Kidney epithelial cell (primary cell): ENCODE results near the gene PTMS. TPM values are rescaled to one million over a fixed set of nuclear protein-coding genes. Genes with fewer than 3 reads are reported as not detected.

Experiments used
- DNase-seq: peaks from one replicate; pipeline ENCODE4 v3.0.0-alpha.2; 2010; ENCODE audit warnings: low read depth
- H3K27me3 ChIP-seq: 2 replicates; pipeline ENCODE4 v1.6.0; 2011; ENCODE audit warnings: low read length; ENCODE audit not compliant: control insufficient read depth, insufficient read depth
- H3K36me3 ChIP-seq: 2 replicates; pipeline ENCODE4 v1.5.1; 2011; ENCODE audit warnings: low read length; ENCODE audit not compliant: control insufficient read depth, insufficient read depth
- H3K4me3 ChIP-seq: 2 replicates; pipeline ENCODE4 v1.5.1; 2011; ENCODE audit warnings: low read depth, mild to moderate bottlenecking, control low read depth, low read length
- total RNA-seq: library from RNA; depleted of rRNA; stranded (reverse); fragments of >200 nt; gene quantifications from 2 replicates; pipeline ENCODE4 v1.2.3, GENCODE V29; 2015
- TF ChIP-seq, protein P1 (sequence below): IDR thresholded peaks from 2 replicates; pipeline ENCODE4 v1.5.1; 2011; ENCODE audit warnings: mild to moderate bottlenecking, moderate library complexity, low read length, control low read depth, inconsistent platforms; ENCODE audit not compliant: insufficient read depth, poor library complexity, severe bottlenecking

Gene PTMS
- total RNA-seq, 1 donor from 2014 or later, result 193 TPM

- Histone ChIP-seq H3K36me3 (no peaks in the 10 kb centered on the region), H3K4me3 (no peak overlapping the region), H3K27me3 (no peaks in the 10 kb centered on the region)
- no peak for DNase-seq
- TF ChIP-seq, protein P1, sequence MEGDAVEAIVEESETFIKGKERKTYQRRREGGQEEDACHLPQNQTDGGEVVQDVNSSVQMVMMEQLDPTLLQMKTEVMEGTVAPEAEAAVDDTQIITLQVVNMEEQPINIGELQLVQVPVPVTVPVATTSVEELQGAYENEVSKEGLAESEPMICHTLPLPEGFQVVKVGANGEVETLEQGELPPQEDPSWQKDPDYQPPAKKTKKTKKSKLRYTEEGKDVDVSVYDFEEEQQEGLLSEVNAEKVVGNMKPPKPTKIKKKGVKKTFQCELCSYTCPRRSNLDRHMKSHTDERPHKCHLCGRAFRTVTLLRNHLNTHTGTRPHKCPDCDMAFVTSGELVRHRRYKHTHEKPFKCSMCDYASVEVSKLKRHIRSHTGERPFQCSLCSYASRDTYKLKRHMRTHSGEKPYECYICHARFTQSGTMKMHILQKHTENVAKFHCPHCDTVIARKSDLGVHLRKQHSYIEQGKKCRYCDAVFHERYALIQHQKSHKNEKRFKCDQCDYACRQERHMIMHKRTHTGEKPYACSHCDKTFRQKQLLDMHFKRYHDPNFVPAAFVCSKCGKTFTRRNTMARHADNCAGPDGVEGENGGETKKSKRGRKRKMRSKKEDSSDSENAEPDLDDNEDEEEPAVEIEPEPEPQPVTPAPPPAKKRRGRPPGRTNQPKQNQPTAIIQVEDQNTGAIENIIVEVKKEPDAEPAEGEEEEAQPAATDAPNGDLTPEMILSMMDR, result no peak
Measured at GRCh38 chr12:6786416-6787094, 20.4 kb downstream of the PTMS start.

- no peaks in the 10 kb centered on the region for H3K27me3 ChIP-seq
- H3K4me3 ChIP-seq, result no peak overlapping the region
- H3K36me3 ChIP-seq, result no peaks in the 10 kb centered on the region
- no peak for DNase-seq
- TF ChIP-seq, protein P1, result no peak
Measured at GRCh38 chr12:6787309-6787708, 21.1 kb downstream of the PTMS start.

DNA sequence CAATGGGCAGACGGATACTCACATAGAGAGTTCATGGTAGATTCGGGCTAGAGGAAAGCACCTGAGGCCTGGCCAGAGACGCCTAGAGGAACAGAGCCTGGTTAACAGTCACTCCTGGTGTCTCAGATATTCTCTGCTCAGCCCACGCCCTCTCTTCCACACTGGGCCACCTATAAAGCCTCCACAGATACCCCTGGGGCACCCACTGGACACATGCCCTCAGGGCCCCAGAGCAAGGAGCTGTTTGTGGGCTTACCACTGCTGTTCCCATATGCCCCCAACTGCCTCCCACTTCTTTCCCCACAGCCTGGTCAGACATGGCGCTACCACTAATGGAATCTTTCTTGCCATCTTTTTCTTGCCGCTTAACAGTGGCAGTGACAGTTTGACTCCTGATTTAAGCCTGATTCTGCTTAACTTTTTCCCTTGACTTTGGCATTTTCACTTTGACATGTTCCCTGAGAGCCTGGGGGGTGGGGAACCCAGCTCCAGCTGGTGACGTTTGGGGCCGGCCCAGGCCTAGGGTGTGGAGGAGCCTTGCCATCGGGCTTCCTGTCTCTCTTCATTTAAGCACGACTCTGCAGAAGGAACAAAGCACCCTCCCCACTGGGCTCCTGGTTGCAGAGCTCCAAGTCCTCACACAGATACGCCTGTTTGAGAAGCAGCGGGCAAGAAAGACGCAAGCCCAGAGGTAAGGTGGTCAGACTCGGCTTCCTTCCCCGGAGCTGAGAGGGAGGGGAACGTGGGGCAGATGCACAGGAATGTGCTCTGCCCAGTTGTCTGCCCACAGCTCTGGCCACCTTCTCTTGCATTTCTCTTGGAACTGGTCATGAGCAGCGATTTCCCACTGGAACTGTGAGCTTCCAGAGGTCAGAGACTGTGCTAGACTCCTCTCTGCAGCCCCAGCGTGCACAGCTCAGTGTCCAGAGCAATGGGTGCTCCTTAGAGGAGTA is 23.1 kb downstream of the PTMS start, which contains the start of gene CD4:
Gene CD4 (plus strand): TSS at position 557 of the 953 bp plus-strand sequence. CDS start 10,611 bp downstream, outside the sequence.
- Histone ChIP-seq H3K27me3 (no peaks in the 10 kb centered on the region), H3K4me3 (no peak within 1 kb of the TSS), H3K36me3 (no peaks in the 10 kb centered on the region)
- no peak for DNase-seq
- TF ChIP-seq, protein P1, result no peak

DNA sequence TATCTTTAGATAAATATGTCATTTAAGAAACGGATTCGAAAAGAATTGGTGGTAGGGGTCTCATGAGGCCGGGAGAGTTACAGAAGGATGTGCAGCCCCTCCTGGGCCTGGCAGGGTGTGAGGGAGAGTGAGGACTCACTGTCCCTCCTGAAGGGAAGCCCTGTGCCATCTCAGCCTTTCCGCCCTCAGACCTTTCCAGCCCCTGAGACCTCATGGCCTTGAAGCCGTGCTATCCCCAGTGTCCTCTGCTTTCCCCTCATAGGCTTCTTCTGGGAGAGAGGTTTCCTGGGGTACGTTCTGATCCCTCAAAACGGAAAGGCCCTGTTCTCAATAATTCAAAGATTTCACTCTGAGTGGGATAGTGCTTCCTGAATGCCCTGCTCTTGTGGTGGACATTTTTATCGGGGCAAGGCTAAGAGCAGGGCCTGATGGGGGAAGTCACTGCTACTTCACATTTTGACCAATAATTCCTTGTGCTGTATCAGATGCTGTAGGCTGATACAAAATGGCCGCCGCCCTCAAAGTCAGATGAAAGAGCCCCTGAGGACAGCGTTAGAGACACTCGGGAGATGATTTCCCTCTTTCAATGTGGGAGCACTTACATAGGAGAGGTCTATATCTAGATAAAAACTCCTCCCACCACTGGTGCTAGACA is 24.5 kb downstream of the PTMS start:
- Histone ChIP-seq H3K36me3 (no peaks in the 10 kb centered on the region), H3K4me3 (no peak overlapping the region), H3K27me3 (no peaks in the 10 kb centered on the region)
- TF ChIP-seq, protein P1, result no peak
- DNase-seq, result no peak

DNA sequence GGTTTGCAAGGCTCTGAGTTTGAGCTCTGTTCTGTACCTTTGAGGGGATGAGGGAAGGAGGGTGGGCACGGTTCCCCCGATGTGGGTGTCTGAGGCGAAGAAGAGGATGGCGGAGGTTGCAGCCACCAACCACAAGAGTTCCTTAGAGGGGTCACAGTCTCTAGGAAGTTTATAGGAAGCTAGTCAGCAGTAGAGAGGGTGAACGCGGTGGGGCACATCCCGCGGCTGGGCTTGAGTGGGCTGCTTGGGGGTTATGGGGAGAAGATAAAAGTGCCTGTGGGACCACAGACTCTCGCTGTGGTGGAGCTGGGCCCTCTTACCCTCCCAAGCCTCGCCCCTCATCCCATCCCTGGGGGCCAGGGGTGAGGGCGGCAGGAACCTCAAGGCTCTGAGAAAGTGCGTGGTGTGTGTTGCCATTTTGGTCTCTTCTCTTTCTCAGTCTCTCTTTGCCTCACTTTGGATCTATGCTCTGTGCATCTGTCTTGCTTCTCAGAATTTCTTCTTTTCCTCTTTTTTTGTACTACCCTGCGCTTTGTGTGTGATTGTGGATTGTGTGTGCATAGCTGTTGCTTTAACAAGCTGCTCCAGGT is 25.9 kb downstream of the PTMS start:
- Histone ChIP-seq H3K4me3 (no peak overlapping the region), H3K36me3 (no peaks in the 10 kb centered on the region), H3K27me3 (peaks cover 2% of the 10 kb centered on the region)
- TF ChIP-seq, protein P1, result no peak
- DNase-seq, result no peak
